GM23248 (cell line): ENCODE results near the gene KCNK18. TPM values are rescaled to one million over a fixed set of nuclear protein-coding genes. Genes with fewer than 3 reads are reported as not detected.

Experiments
- DNase-seq: peaks from one replicate; pipeline ENCODE4 v3.0.0-alpha.2; 2015
- H2AFZ ChIP-seq: fragments of 200-600 bp; sonication (generic); 2 replicates; pipeline ENCODE4 v1.6.1; 2016; ENCODE audit warnings: antibody characterized with exemption
- H3F3A ChIP-seq: fragments of 200-600 bp; sonication (generic); 2 replicates; pipeline ENCODE4 v1.6.1; 2016; ENCODE audit warnings: mild to moderate bottlenecking, antibody characterized with exemption, mixed run types; ENCODE audit not compliant: insufficient read depth
- H3K27ac ChIP-seq: fragments of 200-600 bp; sonication (generic); 2 replicates; pipeline ENCODE4 v1.5.1; 2016; ENCODE audit warnings: mild to moderate bottlenecking
- H3K27me3 ChIP-seq: fragments of 200-600 bp; sonication (generic); replicated peaks from 2 replicates; pipeline ENCODE4 v1.6.1; 2016; ENCODE audit warnings: mild to moderate bottlenecking; ENCODE audit not compliant: insufficient read depth
- H3K36me3 ChIP-seq: fragments of 200-600 bp; sonication (generic); 2 replicates; pipeline ENCODE4 v1.6.1; 2016; ENCODE audit warnings: low read depth, mild to moderate bottlenecking
- H3K4me1 ChIP-seq: fragments of 200-600 bp; sonication (generic); 2 replicates; pipeline ENCODE4 v1.6.1; 2016; ENCODE audit warnings: mild to moderate bottlenecking; ENCODE audit not compliant: insufficient read depth
- H3K4me2 ChIP-seq: fragments of 200-600 bp; sonication (generic); one replicate; pipeline ENCODE4 v1.6.1; 2016; ENCODE audit warnings: mild to moderate bottlenecking; ENCODE audit not compliant: unreplicated experiment
- H3K4me3 ChIP-seq: fragments of 200-600 bp; sonication (generic); 2 replicates; pipeline ENCODE4 v1.5.1; 2016; ENCODE audit warnings: mild to moderate bottlenecking
- H3K79me2 ChIP-seq: fragments of 200-600 bp; sonication (generic); 2 replicates; pipeline ENCODE4 v1.6.1; 2016; ENCODE audit warnings: mild to moderate bottlenecking; ENCODE audit not compliant: insufficient read depth
- H3K9ac ChIP-seq: fragments of 200-600 bp; sonication (generic); 2 replicates; pipeline ENCODE4 v1.6.1; 2016; ENCODE audit warnings: mild to moderate bottlenecking
- H3K9me2 ChIP-seq: fragments of 200-600 bp; sonication (generic); 2 replicates; pipeline ENCODE4 v1.6.1; 2016; ENCODE audit warnings: mixed run types, mild to moderate bottlenecking, moderate library complexity; ENCODE audit not compliant: insufficient read depth
- H3K9me3 ChIP-seq: fragments of 200-600 bp; sonication (generic); one replicate; pipeline ENCODE4 v1.6.1; 2017; ENCODE audit warnings: low read depth
- H4K20me1 ChIP-seq: fragments of 200-600 bp; sonication (generic); 2 replicates; pipeline ENCODE4 v1.6.0; 2016; ENCODE audit not compliant: insufficient read depth
- EZH2 ChIP-seq: fragments of 200-600 bp; sonication (generic); IDR thresholded peaks from 2 replicates; pipeline ENCODE4 v1.6.1; 2018; ENCODE audit warnings: antibody characterized with exemption, mild to moderate bottlenecking; ENCODE audit not compliant: insufficient read depth, poor library complexity, severe bottlenecking
- EZH2phosphoT487 ChIP-seq: fragments of 200-600 bp; sonication (generic); IDR thresholded peaks from 2 replicates; pipeline ENCODE4 v1.6.1; 2018; ENCODE audit warnings: antibody characterized with exemption, moderate library complexity, mild to moderate bottlenecking, low read depth; ENCODE audit not compliant: insufficient read depth
- WGBS, 2 experiments: methylation state at CpG; one replicate each; pipeline ENCODE4 v1.1.6; 2015 to 2017; ENCODE audit warnings: low lambda C conversion rate in 2 of 2, low coverage in 1 of 2; ENCODE audit errors: missing lambda C conversion rate in 2 of 2; 5-methylcytosine and 5-hydroxymethylcytosine counted together
- in situ Hi-C: fragments of 300-500 bp; cut with MboI; formaldehyde crosslinking; loops from 2 replicates; pipeline ENCODE4 v1.15.0; 2020
- polyA plus RNA-seq: library from polyadenylated mRNA; unstranded; fragments of >200 nt; fragmentation: Nextera tagmentation; extraction: Ambion mirVana; gene quantifications from 2 replicates; pipeline ENCODE4 v1.2.1, GENCODE V29; 2016
- total RNA-seq: library from RNA; depleted of rRNA; stranded (reverse); fragments of >200 nt; shearing (Covaris generic); gene quantifications from 2 replicates; pipeline ENCODE4 v1.2.3, GENCODE V29; 2014; rRNA removed

Gene KCNK18
- total RNA-seq: not detected in 2 replicates
- not detected in 2 replicates for polyA plus RNA-seq

GRCh38 chr10:117197189-117197588 is at the start of gene KCNK18:
Gene KCNK18, plus strand, starts transcription at chr10:117197489. Its CDS starts 0 bp downstream, at chr10:117197489.
- Histone ChIP-seq H2AFZ (no peak within 1 kb of the TSS), H4K20me1 (no peaks in the 10 kb centered on the region), H3K4me2 (no peak within 1 kb of the TSS), H3K36me3 (no peaks in the 10 kb centered on the region), H3K79me2 (no peaks in the 10 kb centered on the region), H3K9ac (no peak within 1 kb of the TSS), H3K27ac (no peak within 1 kb of the TSS), H3K4me3 (no peak within 1 kb of the TSS), H3K27me3 (peaks cover 24% of the 10 kb centered on the region), H3K4me1 (no peaks in the 10 kb centered on the region), H3K9me3 (no peaks in the 10 kb centered on the region), H3K9me2 (no peaks in the 10 kb centered on the region), H3F3A (no peaks in the 10 kb centered on the region)
- 59 to 62% methylated on average over 12 of the region's 12 CpGs for WGBS, 2 experiments
- in situ Hi-C loops: no loop called here
- TF ChIP-seq EZH2: no peak
- no peak for TF ChIP-seq EZH2phosphoT487
- no peak for DNase-seq

- DNase-seq: no peak
- 44 to 47% methylated on average over 3 of the region's 3 CpGs for WGBS, 2 experiments
- no peaks in the 10 kb centered on the region for H4K20me1 ChIP-seq
- no peaks in the 10 kb centered on the region for H3K36me3 ChIP-seq
- in situ Hi-C loops: no loop called here
- H3K9me3 ChIP-seq: no peaks in the 10 kb centered on the region
- no peak overlapping the region for H2AFZ ChIP-seq
- H3K4me2 ChIP-seq: no peak overlapping the region
- H3K27me3 ChIP-seq: peaks cover 35% of the 10 kb centered on the region
- H3K9ac ChIP-seq: no peak overlapping the region
- H3K4me3 ChIP-seq: no peak overlapping the region
- no peak overlapping the region for H3K27ac ChIP-seq
- TF ChIP-seq EZH2 (no peak), EZH2phosphoT487 (no peak)
- no peaks in the 10 kb centered on the region for H3F3A ChIP-seq
- H3K9me2 ChIP-seq: no peaks in the 10 kb centered on the region
- no peaks in the 10 kb centered on the region for H3K79me2 ChIP-seq
- no peaks in the 10 kb centered on the region for H3K4me1 ChIP-seq
Measured at GRCh38 chr10:117148284-117148683, 49.0 kb upstream of the KCNK18 start.

- no peak overlapping the region for H2AFZ ChIP-seq
Measured at GRCh38 chr10:117152668-117153067, 44.6 kb upstream of the KCNK18 start.

GRCh38 chr10:117158297-117158696 is 39.0 kb upstream of the KCNK18 start:
- Histone ChIP-seq H3K4me1 (no peaks in the 10 kb centered on the region), H3F3A (no peaks in the 10 kb centered on the region), H3K4me3 (no peak overlapping the region), H3K9me3 (no peaks in the 10 kb centered on the region), H3K36me3 (no peaks in the 10 kb centered on the region), H3K27ac (no peak overlapping the region), H3K9ac (no peak overlapping the region), H3K4me2 (no peak overlapping the region), H3K9me2 (no peaks in the 10 kb centered on the region), H3K27me3 (peaks cover 68% of the 10 kb centered on the region), H2AFZ (no peak overlapping the region), H4K20me1 (no peaks in the 10 kb centered on the region), H3K79me2 (no peaks in the 10 kb centered on the region)
- in situ Hi-C loops: no loop called here
- no peak for TF ChIP-seq EZH2phosphoT487
- TF ChIP-seq EZH2: no peak
- 6 to 7% methylated on average over 2 of the region's 2 CpGs for WGBS, 2 experiments
- no peak for DNase-seq

More at GRCh38 chr10:117152668-117153067, 44.6 kb upstream of the KCNK18 start:
- no peak overlapping the region for H3K4me3 ChIP-seq
- DNase-seq: peak; percentile 30
- no peaks in the 10 kb centered on the region for H3K79me2 ChIP-seq
- H3K36me3 ChIP-seq: no peaks in the 10 kb centered on the region
- no peaks in the 10 kb centered on the region for H3K9me3 ChIP-seq
- H3K27me3 ChIP-seq: peaks cover 28% of the 10 kb centered on the region
- no peak overlapping the region for H3K27ac ChIP-seq
- H4K20me1 ChIP-seq: no peaks in the 10 kb centered on the region
- WGBS, 2 experiments: 0% methylated on average over 3 of the region's 3 CpGs
- in situ Hi-C loops: no loop called here
- H3K9ac ChIP-seq: no peak overlapping the region
- H3K4me2 ChIP-seq: no peak overlapping the region
- no peaks in the 10 kb centered on the region for H3K9me2 ChIP-seq
- TF ChIP-seq EZH2phosphoT487 (no peak), EZH2 (no peak)
- H3K4me1 ChIP-seq: no peaks in the 10 kb centered on the region
- H3F3A ChIP-seq: no peaks in the 10 kb centered on the region

GRCh38 chr10:117159390-117159789 is 37.9 kb upstream of the KCNK18 start:
- Histone ChIP-seq H4K20me1 (no peaks in the 10 kb centered on the region), H3K27me3 (peaks cover 78% of the 10 kb centered on the region), H3K9me2 (no peaks in the 10 kb centered on the region), H2AFZ (no peak overlapping the region), H3K36me3 (no peaks in the 10 kb centered on the region), H3K27ac (no peak overlapping the region), H3K9ac (no peak overlapping the region), H3K4me2 (no peak overlapping the region), H3K79me2 (no peaks in the 10 kb centered on the region), H3F3A (no peaks in the 10 kb centered on the region), H3K4me1 (no peaks in the 10 kb centered on the region), H3K9me3 (no peaks in the 10 kb centered on the region), H3K4me3 (no peak overlapping the region)
- in situ Hi-C loops: no loop called here
- TF ChIP-seq EZH2: no peak
- TF ChIP-seq EZH2phosphoT487: no peak
- WGBS, 2 experiments: 40 to 42% methylated on average over 6 of the region's 6 CpGs
- DNase-seq: no peak
